T-helper 1 cell (primary cell): ENCODE results near the gene AAK1.
"Not testable (repeated sequence)": the region's sequence is repeated elsewhere in the genome, so short reads cannot be mapped to it uniquely, and the experiment has no call there.

Experiments used
- DNase-seq, 5 donors: peaks; one replicate each; pipeline ENCODE4 v3.0.0-alpha.2; 2012 to 2020
- total RNA-seq, 4 donors: gene quantifications; one replicate each; lab custom pipeline; 2026; lab: John Stamatoyannopoulos, UW

The AAK1 gene
- total RNA-seq: 169 to 242 (median 204) reads per million in 4 donors

DNA sequence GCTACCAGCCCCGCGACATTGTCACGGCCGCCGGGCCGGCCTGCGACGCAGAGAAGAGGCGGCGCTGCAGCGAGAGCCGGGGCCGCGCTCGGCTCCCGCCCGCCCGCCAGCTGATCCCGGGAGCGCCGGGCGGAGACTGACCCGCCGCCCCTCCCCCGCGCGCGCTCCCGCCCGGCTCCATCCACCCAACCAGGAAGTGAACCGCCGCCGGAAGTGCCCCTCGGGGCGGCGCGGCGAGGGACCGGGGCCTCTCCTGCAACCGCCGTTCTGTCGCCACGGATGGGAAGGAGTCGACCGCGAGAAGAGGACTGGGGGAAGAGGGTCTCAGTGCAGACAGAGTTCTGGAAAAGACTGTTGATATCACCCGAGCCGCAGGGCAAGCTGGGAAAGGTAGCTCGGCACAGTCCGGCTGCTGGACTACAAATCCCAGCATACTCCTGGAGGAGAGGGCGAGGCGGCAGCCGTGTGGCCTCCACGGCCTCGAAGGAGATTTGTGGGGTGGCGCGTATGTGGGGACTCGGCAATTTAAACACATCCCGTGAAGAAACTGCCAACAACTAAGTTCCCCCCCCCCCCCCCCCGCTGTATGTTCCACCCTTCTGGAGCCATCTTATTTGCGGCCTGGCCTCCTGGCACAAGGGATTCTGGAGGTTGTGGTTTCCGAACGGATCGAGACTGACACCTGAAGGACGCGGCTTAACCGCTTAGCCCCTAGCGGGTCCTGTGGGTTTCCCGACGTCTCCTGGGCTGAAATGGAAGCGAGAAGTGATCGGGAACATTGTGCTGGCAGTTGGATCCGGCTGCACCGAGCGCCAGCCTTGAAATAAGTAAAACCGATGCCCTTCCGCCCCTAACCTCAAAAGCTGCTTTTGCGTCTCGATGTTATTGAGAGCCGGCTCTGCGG, at the start of gene AAK1:
Gene AAK1, minus strand, starts transcription at position 138 of the 904 bp plus-strand sequence. CDS start 699 bp downstream, outside the sequence.
- DNase-seq: peak; percentile 68 to 93 (median 71)

DNA sequence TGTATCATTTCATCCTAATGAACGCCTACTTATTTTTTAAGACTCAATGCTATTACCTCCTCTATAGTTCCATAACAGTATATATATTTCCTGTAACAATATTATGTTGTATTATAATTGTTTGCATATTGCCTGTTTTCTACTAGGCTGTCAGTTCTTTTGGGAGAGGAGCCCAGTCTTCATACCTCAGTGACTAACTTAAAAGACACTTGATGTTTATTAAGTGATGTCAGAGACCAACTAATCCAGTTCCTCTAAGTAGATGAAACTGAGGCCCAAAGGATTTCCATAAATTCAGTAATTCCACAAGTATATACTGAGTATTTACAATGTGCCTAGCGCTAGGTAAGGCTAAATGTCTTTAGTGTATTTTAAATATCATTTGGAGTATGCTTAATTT, 48.9 kb upstream of the AAK1 start:
- no peak for DNase-seq

DNA sequence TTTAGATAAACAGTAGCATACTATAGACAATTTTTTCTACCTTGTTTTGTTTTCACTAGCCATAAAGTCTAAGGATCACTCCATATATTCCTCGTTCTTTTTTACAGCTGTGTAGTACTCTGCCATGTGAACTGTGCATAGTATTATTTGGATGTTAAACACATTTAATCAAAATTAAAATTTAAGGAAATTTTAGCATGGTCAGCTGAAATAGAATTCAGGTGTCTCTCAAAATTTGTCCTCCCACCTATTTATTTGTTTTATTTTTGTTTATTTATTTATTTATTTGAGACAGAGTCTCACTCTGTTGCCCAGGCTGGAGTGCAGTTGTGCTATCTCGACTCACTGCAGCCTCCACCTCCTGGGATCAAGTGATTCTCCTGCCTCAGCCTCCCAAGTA, 46.4 kb upstream of the AAK1 start:
- no peak for DNase-seq

DNA sequence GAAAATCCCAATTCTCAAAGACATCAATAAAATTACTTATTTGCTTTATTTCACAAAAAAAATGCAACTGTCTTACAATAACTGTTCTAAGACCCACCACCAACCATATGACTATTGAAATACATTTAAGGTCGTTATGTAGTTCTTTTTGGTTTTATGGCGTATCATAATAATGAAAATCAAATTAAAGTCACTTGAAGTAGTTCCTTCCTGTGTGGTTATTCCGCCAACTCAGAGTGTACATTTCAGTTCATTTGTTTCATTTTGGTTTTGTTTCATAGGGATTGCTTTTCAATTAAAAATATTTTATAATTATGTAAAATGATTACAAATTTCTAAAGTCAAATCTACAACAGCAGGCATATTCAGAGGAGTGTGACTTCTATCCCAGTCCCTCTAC, 45.9 kb upstream of the AAK1 start:
- DNase-seq: peak in 1 of 5 donors; percentile 46

DNA sequence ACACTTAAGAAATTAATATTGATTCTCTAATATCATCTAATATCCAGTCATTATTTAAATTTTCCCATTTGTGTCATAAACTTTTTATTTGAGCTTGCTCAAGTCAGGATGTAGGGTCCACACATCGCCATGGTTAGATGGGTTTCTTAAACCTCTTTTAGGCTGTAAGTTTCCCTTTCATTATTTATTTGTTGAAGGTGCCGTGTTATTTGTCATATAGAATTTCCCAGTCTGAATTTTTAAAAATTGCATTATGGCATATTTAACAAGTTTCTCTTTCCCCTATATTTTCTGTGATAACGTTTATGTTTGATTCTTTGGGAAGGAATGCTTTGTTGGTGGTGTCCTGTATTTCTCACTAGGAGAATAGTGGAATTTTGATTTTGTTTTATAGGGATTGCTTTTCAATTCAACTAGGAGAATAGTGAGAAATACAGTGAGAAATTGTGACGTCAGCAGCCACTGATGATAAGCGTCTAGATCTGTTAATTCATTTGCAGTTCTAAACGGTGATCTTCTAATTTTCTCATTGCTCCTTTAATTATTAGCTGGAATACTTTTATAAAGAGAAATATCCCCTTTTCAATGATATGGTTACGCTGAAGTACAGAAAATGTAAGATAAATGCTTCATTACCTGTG, 44.6 kb upstream of the AAK1 start:
- DNase-seq: no peak

DNA sequence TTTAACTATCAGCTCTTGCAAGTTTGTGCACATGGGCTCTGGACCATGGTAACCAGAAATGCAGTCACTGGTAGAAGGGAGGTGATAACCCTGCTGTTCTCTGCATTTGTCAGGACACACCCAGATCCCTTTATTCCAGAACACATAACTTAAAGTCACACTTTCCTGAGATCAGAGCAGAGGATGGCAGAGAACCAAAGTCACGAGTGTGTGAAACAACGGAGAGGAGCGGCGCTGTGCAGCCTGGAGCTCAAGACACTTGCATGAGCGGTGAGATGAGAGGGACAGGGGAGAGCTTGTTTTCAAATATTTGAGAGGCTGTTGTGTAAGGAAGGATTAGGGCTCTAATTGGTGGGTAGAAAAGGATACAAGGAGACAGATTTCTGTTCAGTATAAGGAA, 43.3 kb upstream of the AAK1 start:
- DNase-seq: no peak

DNA sequence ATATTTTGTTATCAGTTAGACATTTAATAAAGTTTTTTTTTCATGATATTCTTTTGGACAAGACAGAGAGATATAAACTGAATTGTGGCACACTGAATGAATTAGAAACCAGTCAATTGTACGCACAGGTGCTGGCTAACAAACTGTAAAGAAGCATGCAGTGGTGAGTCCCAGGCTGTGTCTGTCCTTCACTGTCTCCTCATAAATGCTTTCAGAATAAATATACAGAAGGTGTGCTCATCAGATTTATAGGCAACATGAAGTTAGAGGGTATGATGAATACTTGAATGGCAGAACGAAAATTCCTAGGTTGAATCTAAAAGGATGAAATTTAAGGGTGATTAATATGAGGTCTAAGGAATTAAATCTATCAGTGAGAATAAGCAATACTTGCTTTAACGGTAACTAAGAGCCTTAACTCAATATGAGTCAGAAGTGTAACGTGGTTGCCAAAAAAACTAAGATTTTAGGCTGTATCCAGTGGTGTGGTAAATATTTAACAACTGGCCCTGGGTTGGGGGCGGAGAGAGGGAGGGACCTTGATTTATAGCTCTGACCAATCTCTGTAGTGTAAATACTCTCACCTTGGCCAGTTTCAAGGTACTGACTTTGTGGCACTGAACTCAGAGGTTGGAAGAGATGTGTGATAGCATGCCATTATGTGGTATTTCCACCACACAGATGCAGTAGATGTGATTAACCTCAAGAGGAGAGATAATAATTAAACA, 41.9 kb upstream of the AAK1 start:
- DNase-seq: peak in 1 of 5 donors; percentile 43

DNA sequence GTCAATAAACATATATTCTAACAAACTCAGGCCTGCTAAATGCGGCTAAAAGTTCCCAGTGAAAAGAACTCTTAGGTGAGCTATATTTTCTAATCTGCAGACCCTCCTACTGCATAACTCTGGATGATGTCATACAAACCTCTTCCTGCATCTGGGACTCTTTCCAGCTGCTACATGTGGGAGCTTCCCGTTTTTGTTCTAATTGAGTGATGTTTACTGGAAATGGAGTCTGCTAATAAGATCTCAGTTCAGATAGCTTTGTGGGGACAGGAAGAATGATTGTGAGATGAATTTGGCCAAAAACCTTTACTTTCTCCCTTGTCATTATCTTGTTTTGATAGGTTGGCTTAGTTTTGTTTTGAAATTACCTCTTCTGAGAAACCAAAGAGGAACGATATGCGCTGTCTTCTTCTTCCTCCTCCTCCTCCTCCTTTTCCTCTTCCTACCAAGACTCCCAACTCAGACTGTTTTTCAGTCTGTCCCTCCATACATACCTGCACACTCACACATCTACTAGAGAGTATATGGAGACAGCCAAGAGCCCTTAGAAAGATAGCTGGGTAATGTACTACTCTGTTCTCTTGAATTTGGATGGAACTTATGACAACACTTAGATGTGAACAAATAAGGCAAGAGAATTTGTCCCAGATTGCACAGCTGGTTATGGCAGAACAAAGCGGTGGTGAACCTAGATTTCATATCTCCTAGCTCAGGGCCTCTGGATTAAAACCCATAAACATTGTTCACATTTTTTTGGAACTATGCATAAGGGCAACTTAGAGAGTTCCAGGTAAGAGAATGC, 39.8 kb upstream of the AAK1 start:
- peak in 1 of 5 donors; percentile 51 for DNase-seq

DNA sequence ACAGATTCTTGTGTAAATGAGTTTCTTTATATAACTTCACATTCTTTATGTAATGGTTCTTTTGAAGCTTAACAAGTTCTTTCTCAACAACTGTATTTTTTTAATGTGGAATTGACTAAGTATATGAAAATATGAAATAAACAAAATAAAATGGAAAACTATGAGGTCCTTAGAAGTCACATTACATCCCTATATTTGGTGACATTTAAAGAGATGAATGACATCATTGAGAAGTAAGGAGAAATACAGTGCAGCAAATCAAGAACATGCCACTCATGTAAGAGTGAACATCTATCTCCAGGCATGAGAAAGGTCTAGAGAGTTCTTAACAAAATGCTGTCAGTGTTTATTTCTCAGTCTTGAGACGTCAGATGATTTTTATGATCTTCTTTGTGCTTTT, 39.0 kb upstream of the AAK1 start:
- no peak for DNase-seq

DNA sequence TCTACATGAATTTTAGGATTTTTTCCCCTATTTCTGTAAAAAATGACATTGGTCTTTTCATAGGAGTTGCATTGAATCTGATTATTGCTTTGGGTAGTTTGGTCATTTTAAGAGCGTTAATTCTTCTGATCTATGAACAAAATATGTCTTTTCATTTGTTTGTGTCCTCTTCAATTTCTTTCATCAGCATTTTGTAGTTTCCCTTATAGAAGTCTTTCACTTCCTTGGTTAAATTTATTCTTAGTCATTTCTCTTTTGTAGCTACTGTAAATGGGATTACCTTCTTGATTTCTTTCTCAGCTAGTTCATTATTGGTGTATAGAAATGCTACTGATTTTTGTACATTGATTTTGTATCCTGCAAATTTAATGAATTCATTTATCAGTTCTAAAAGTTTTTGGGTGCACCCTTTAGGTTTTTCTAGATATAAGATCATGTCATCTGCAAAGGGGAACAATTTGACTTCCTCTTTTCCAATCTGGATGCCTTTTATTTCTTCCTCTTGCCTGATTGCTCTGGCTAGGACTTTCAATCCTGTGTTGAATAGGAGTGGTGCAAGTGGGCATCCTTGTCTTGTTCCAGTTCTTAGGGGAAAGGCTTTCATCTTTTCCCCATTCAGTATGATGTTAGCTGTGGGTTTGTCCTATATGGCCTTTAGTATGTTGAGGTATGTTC, 36.6 kb upstream of the AAK1 start:
- DNase-seq: no peak

DNA sequence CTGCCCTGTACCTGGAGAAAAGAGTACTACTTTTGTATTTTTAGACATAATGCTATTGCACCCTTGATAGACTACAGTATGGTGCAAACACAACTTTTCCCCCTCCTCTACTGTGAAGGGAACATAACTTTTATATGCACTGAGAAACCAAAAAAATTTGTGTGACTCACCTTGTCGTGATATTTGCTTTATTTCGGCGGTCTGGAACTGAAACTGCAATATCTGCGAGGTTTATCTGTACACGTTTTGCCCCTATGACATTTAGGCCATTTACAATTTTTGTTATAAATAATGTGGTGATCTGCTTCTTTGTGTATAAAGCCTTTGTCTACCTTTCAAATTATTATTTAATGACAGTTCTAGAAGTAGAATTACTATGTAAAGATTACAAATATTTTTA, 34.4 kb upstream of the AAK1 start:
- peak in 1 of 5 donors; percentile 41 for DNase-seq

DNA sequence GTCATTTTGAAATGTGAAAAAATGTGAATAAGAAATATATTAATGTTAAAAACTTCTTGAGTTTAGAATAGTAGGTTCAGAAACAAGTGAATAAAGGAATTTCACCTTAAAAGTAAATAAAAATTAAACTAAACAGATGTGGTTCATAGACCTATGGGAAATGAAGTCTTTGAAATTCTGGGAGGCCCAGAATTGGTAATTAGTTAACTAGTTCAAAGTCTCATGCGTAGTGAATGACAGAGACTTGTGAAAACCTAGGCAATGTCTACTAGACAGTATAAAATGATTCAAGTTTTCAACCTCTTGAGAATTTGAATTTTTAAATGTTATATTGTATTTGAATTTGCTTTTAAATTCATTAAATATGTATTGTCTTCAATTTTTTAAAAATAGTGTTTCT, 32.6 kb upstream of the AAK1 start:
- no peak for DNase-seq

DNA sequence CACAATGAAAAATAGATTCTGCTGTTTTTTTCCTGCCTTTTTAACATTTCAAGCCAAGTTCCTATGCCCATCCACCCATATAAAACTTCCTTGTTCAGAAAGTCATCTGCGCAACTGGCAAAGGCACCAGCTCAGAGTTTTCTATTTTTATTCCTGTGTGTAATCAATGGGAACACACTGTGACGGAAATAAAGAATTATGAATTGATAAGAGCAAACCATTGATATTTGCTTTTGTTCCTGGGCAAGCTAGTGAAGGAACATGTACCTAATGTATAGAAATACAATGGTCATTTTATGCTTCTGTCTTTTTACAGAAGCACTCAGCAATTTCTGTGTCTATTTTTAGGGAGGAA, 30.8 kb upstream of the AAK1 start:
- DNase-seq: no peak

DNA sequence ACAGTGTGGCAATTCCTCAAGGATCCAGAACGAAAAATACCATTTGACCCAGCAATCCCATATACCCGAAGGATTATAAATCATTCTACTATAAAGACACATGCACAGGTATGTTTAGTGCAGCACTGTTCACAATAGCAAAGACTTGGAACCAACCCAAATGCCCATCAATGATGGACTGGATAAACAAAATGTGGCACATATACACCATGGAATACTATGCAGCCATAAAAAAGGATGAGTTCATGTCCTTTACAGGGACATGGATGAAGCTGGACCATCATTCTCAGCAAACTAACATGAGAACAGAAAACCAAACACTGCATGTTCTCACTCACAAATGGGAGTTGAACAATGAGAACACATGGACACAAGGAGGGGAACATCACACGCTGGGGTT, 29.6 kb upstream of the AAK1 start:
- not testable (repeated sequence) for DNase-seq

DNA sequence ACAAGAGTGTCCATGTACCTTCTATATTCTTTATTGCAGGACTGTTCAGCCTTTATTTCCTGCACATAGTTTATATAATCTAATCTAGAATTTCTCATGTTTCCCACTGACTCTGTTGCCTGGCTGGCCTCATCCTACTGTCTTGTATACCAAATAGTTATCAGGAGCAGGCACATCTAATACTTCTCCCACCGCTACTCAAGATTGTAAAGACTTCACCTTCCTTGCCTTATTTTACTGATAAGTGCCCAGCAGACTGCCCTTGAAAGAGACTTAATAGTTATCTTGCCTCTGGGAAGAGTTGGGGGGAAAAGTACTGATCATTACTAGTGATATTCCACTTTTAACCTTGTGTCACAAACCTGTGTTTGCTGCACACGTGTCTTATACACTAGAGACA, 26.1 kb upstream of the AAK1 start:
- no peak for DNase-seq

DNA sequence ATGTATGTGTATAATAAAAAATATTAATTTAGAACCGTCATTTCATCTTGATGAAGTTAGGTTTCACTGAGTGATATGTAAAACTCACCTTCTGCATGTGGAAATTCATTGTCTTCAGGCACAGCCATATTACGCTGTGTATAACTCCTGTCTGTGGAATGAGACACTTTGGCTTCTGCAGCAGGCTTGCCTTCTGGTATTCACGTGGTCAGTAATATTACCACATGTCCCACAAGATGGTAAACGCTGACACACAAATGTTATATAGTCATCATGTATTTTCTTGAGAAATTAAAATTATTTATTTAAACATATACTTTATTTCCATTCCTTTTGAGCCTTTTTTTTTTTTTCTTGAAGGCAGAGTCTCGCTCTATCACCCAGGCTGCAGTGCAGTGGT, 25.1 kb upstream of the AAK1 start:
- DNase-seq: no peak

DNA sequence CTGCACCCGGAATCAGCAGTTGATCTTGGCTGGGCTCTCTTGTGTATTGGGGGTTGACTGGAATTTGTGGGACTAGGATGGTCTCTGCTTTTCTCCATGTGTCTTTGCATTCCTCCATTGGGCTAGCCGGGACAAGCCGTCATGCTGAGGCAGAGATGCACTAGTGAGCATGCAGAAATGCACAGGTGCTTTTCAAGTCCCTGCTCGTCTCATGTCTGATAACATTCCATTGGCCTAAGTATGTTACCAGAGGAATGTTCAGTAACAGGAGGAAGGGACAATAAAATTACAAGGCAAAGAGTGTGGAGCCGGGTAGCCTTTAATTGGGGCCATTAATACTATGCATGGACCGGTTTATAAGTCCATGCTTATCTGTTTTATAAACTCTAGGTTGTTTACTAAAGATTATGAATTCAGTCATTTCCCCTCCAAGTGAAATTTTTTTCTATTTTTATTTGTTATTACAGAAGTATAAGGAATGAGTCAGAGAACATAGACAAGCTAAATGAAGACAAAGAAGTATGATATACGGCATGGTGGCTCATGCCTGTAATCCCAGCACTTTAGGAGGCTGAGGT, 24.4 kb upstream of the AAK1 start:
- no peak for DNase-seq

DNA sequence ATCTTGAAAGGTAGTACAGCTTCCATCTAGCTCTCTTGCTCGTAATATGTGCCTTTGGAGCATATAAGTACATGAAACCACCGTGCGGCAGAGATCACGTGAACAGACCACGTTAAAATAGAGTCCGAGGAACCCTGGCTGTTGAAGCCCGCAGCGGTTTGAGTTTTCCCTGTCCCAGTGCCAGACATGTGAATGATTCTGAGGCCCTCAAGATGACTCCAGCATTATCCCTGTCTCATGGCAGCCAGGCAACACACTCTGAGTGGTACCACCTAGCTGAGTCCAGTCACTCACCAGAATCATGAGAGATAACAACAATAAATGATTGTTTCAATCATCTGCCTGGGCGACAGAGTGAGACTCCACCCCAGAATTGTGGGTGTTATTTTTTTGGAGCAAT, 21.6 kb upstream of the AAK1 start:
- DNase-seq: no peak

DNA sequence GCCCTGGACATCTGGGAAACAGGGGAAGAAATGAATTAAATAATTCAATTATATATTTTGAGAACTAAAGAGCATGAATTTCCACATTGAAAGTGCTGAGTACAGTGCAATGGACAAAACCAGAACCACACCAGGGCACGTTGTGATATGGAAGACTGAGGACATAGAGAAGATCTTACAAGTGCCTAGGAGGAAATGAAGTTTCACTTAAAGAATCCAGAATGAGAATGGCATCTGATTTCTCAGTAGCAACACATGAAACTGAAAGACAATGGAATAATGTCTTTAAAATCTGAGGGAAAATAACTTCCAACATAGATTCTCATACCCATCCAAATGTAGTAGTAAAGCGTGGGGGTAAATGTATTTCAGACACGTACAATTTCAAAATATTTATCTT, 20.3 kb upstream of the AAK1 start:
- no peak for DNase-seq

DNA sequence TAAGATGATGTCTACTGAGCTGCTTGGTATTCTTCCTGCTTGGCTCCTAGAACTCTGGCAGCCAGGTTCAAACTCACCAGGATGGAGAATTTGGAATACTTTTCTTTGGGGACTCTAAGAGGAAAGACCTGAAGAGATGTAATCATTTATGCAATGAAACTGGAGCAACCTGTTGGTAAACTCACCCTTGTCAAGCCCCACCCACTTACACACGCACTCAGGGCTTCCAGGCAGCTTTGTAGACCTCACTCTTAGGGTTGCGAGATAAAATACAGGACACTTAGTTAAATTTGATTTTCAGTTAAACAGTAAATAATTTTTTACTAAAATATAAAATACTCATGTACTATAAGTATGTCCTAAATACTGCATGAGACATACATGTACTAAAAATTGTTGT, 19.0 kb upstream of the AAK1 start:
- DNase-seq: not testable (repeated sequence)

DNA sequence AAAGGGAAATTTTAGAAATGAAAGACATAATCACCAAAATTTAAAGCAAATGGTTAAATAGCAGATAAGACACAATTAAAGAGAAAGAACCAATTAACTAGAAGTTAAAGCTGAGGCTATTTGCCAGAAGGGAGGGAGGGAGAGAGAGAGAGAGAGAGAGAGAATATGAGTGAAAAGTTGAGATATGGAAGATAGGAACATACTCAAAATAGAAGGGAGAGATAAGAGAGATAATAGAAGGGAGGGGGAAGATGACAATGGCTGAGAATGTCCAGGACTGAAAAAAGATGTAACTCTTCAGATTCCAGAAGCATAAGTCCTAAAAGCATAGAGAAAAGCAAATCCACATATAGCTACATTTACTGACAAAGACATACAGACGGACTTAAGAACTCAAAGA, 17.1 kb upstream of the AAK1 start:
- no peak for DNase-seq
